Measurements from ENCODE around the gene CREBRF.

The CREBRF gene

GRCh38 chr5:173158366-173158765, 102.2 kb downstream of the CREBRF start:
- DNase-seq (ENCODE audit: low spot score): no peak

DNA sequence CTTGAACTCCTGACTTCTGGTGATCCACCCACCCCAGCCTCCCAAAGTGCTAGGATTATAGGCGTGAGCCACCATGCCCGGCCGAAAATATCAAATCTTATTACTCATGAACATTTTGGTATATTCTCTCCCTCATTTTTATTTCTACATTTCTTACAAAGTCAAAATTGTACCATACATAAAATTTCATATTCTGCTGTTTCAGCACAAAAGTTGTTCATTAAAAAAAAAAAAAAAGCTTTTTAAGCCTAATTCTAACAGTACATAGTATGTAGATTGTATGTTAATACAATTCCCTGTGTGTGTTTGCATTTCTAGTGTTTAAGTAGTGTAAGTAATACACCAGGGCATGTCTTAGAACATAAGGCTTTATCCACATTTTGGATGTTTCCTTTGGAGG, 103.1 kb downstream of the CREBRF start:
- DNase-seq (ENCODE audit: low spot score): no peak

GRCh38 chr5:173161148-173161547, 105.0 kb downstream of the CREBRF start:
- no peak for DNase-seq (ENCODE audit: low spot score)

DNA sequence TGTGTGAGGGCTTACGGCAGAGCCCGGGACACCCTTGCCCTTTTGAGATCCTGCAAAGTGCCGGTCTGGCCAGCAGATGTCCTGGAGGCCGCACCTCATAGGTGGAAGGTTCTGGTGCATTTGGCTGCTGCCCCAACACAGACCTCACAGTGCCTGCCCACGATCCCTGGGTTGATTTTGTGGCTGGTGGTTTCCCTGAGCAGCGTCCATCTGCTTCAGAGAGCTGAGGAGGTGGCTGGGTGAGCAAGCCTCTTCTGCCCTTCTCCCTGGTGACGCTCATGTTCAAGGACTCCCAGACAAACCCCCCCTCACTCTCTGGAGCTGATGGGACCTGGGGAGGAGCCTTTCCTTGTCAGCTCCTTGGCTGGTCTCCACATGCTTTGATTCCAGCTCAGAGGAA, 107.1 kb downstream of the CREBRF start:
- DNase-seq (ENCODE audit: low spot score): no peak

GRCh38 chr5:173165177-173166016, 109.2 kb downstream of the CREBRF start:
- DNase-seq (ENCODE audit: low spot score): no peak

GRCh38 chr5:173172166-173172565, 116.0 kb downstream of the CREBRF start:
- no peak for DNase-seq (ENCODE audit: low spot score)

DNA sequence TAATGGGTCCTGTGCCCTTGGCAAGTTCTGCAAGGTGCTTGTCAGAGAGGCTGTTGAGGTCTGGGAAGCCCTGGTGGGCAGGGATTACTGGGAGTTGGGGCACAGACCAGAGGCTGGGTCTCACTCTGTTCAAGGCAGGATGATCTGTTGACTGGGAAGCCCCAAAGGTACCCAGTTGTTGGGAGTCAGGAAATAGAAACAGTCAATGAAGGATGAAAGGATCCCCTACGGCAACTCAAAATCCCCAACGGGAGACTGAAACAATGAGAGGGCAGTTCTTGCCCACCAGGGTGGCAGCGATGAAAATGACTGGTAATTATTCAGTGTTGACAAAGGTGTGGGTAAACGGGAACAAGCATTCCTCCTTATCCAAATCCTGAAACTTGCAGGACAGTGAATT, 119.4 kb downstream of the CREBRF start:
- DNase-seq (ENCODE audit: low spot score): no peak

GRCh38 chr5:173178369-173178910, 122.3 kb downstream of the CREBRF start:
- DNase-seq (ENCODE audit: low spot score): no peak

GRCh38 chr5:173180331-173180730, 124.2 kb downstream of the CREBRF start:
- DNase-seq (ENCODE audit: low spot score): no peak

DNA sequence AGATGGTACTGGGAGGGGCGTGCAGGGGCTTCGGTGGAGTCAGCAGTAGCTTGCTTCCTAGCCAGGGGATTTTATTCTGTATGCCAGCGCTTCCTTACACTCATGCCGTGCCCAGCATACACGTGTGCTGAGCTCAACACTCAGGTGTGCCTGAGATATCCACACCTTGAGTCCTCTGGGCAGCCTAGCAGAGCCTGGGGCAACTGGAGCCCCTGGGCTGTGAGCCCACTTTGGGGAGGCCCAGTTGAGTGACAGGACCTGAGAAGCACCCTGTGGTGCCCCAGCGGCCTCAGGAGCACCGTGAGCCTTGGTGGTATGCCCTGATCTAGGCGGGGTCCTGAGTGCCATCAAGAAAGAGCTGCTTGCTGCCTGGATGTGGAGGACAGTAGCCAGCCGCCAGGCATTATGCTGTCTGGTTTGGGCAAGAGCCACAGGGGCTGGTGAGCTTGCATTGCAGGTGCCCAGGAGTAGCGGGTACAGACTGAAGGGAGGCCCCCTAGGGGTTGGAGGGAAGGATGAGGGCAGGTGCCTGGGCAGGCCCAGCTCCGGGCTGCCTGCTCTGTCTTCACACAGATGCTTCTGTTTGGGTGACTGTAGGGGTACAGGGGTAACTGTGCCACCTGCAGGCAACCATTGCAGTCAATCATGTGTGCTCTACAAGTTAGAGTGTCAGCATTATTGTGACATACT, 131.0 kb downstream of the CREBRF start:
- DNase-seq (ENCODE audit: low spot score): no peak

- DNase-seq (ENCODE audit: low spot score): no peak
Measured at GRCh38 chr5:173188280-173188679, 132.1 kb downstream of the CREBRF start.
